Measurements from ENCODE around the gene SFMBT2. TPM values are rescaled to one million over a fixed set of nuclear protein-coding genes. Genes with fewer than 3 reads are reported as not detected.

SFMBT2 gene
- total and polyA plus RNA-seq, 2 of the 13 experiments (the other 11 are each of a cell fraction or from before 2014, with no cell fraction given), result 0.01 to 0.02 TPM

GRCh38 chr10:7327885-7328284 lies 82.9 kb downstream of the SFMBT2 start:
- BruUV-seq (replicated peaks), result no TSS peak
- ATAC-seq, result no peak
- H4K20me1 ChIP-seq (ENCODE audit: insufficient read depth, low read length), result no peaks in the 10 kb centered on the region
- 1% methylated on average over 3 of the region's 3 CpGs for WGBS (ENCODE audit: low lambda C conversion rate)
- FAIRE-seq, result no peak
- ChIA-PET CTCF (ENCODE audit: low intra/inter-chr PET ratio, low total read pairs) (no interaction called here), POLR2A (no interaction called here)
- H3K4me2 ChIP-seq (ENCODE audit: low read depth, low read length), result no peak overlapping the region
- TF ChIP-seq BCL6 (CRISPR knock-in tag; IDR thresholded peaks at IDR 0.05) (no peak), MEIS2 (CRISPR knock-in tag; IDR thresholded peaks at IDR 0.05) (no peak), ZNF564 (CRISPR knock-in tag; IDR thresholded peaks at IDR 0.05) (no peak), NFATC3 (CRISPR knock-in tag; IDR thresholded peaks at IDR 0.05) (no peak), ZNF510 (CRISPR knock-in tag; IDR thresholded peaks at IDR 0.05; ENCODE audit: low read depth) (no peak), ZNF552 (CRISPR knock-in tag; IDR thresholded peaks at IDR 0.05; ENCODE audit: borderline replicate concordance) (no peak), ZNF878 (CRISPR knock-in tag; IDR thresholded peaks at IDR 0.05) (no peak), ZBTB1 (CRISPR knock-in tag; IDR thresholded peaks at IDR 0.05; ENCODE audit: borderline replicate concordance) (no peak), ZFP1 (CRISPR knock-in tag; IDR thresholded peaks at IDR 0.05) (no peak), ZNF496 (CRISPR knock-in tag; IDR thresholded peaks at IDR 0.05; ENCODE audit: insufficient replicate concordance) (no peak), POLR2A (IDR thresholded peaks at IDR 0.05; ENCODE audit: insufficient read depth in 1 of 2, low read depth in 2 of 2, low read length in 2 of 2) (no peak)
- in situ Hi-C loops (cut with HindIII; ENCODE audit: extremely low pct_ligation_motif_present, low pct_unique_long_range_greater_than_20kb) (no loop called here), intact Hi-C loops (cut with micrococcal nuclease; ENCODE audit: unreplicated experiment) (no loop called here)
- H3K79me2 ChIP-seq (ENCODE audit: insufficient read depth, low read length), result no peaks in the 10 kb centered on the region
- H3K9ac ChIP-seq (ENCODE audit: insufficient read depth, low read depth, low read length), result no peak overlapping the region
- no peaks in the 10 kb centered on the region for H3K36me3 ChIP-seq (replicated peaks in 1 of 2; ENCODE audit: control insufficient read depth in 1 of 2, insufficient read depth in 2 of 2, low read length in 2 of 2)
- no peak overlapping the region for H2AFZ ChIP-seq (ENCODE audit: low read length)
- H3K9me3 ChIP-seq (ENCODE audit: low read length), result no peaks in the 10 kb centered on the region
- no peaks in the 10 kb centered on the region for H3K4me1 ChIP-seq (ENCODE audit: insufficient read depth, low read length)
- peaks cover 0 to 17% of the 10 kb centered on the region in 2 experiments; a peak in 2 of 5 replicates for H3K27me3 ChIP-seq (ENCODE audit: control insufficient read depth in 1 of 2, insufficient read depth in 2 of 2, low read length in 2 of 2)
- no peak overlapping the region for H3K4me3 ChIP-seq (replicated peaks in 1 of 3; ENCODE audit: insufficient read depth in 1 of 3, low read depth in 2 of 3, low read length in 3 of 3)
- DNase-seq (ENCODE audit: low spot score), result no peak
- H3K27ac ChIP-seq (ENCODE audit: extremely low read length, insufficient read depth, low read length), result no peak overlapping the region

GRCh38 chr10:7322623-7323022 lies 88.2 kb downstream of the SFMBT2 start:
- Histone ChIP-seq H3K27me3 (ENCODE audit: control insufficient read depth in 1 of 2, insufficient read depth in 2 of 2, low read length in 2 of 2) (peaks cover 0 to 4% of the 10 kb centered on the region in 2 experiments; a peak in 1 of 5 replicates), H3K4me2 (ENCODE audit: low read depth, low read length) (no peak overlapping the region), H3K36me3 (replicated peaks in 1 of 2; ENCODE audit: control insufficient read depth in 1 of 2, insufficient read depth in 2 of 2, low read length in 2 of 2) (no peaks in the 10 kb centered on the region), H3K79me2 (ENCODE audit: insufficient read depth, low read length) (no peaks in the 10 kb centered on the region), H3K9me3 (ENCODE audit: low read length) (no peaks in the 10 kb centered on the region), H2AFZ (ENCODE audit: low read length) (no peak overlapping the region), H3K4me3 (replicated peaks in 1 of 3; ENCODE audit: insufficient read depth in 1 of 3, low read depth in 2 of 3, low read length in 3 of 3) (no peak overlapping the region), H3K9ac (ENCODE audit: insufficient read depth, low read depth, low read length) (no peak overlapping the region), H3K4me1 (ENCODE audit: insufficient read depth, low read length) (no peaks in the 10 kb centered on the region), H4K20me1 (ENCODE audit: insufficient read depth, low read length) (no peaks in the 10 kb centered on the region), H3K27ac (ENCODE audit: extremely low read length, insufficient read depth, low read length) (no peak overlapping the region)
- intact Hi-C loops (cut with micrococcal nuclease; ENCODE audit: unreplicated experiment), result no loop called here
- no peak for ATAC-seq
- WGBS (ENCODE audit: low lambda C conversion rate), result 10% methylated on average over 1 of the region's 1 CpG
- FAIRE-seq, result no peak
- TF ChIP-seq SIN3A (IDR thresholded peaks at IDR 0.05; ENCODE audit: borderline replicate concordance, low read depth, low read length), result no peak
- no peak for TF ChIP-seq ATF2 (CRISPR knock-in tag; IDR thresholded peaks at IDR 0.05)
- no peak for TF ChIP-seq KDM6A (CRISPR knock-in tag; IDR thresholded peaks at IDR 0.05; ENCODE audit: low read depth)
- BruUV-seq (replicated peaks), result no TSS peak
- no peak for DNase-seq (ENCODE audit: low spot score)
- in situ Hi-C loops (cut with HindIII; ENCODE audit: extremely low pct_ligation_motif_present, low pct_unique_long_range_greater_than_20kb), result no loop called here
- POLR2A ChIA-PET, result no interaction called here
- CTCF ChIA-PET (ENCODE audit: low intra/inter-chr PET ratio, low total read pairs), result no interaction called here

Data from HepG2 (cell line).